H1 (cell line): ENCODE results near the gene HIBADH. TPM values are rescaled to one million over a fixed set of nuclear protein-coding genes. Genes with fewer than 3 reads are reported as not detected.

Source experiments
- CHD2 ChIP-seq: IDR thresholded peaks from 2 replicates; pipeline ENCODE4 v1.6.1; 2012; ENCODE audit warnings: low read length, improper control_type of control experiment
- CHD7 ChIP-seq: fragments of 300-600 bp; sonication (generic); IDR thresholded peaks from 2 replicates; pipeline ENCODE4 v1.7.1; 2012; ENCODE audit warnings: low read length, moderate library complexity, mild to moderate bottlenecking, inconsistent platforms; ENCODE audit not compliant: insufficient replicate concordance
- EGR1 ChIP-seq: IDR thresholded peaks from 2 replicates; pipeline ENCODE4 v1.6.1; 2011; ENCODE audit warnings: low read depth, low read length, borderline replicate concordance
- JUN ChIP-seq: IDR thresholded peaks from 2 replicates; pipeline ENCODE4 v1.6.1; 2011; ENCODE audit warnings: low read depth, mild to moderate bottlenecking, improper control_type of control experiment, low read length
- RAD21 ChIP-seq, 2 experiments: IDR thresholded peaks in 1 of 2; conservative IDR thresholded peaks in 1 of 2; 2 replicates each; pipeline ENCODE4 v1.6.1; 2011; ENCODE audit warnings: low read depth in 2 of 2, low read length in 2 of 2, improper control_type of control experiment in 1 of 2, inconsistent platforms in 1 of 2, mild to moderate bottlenecking in 1 of 2, moderate library complexity in 1 of 2
- SP2 ChIP-seq: IDR thresholded peaks from 2 replicates; pipeline ENCODE4 v1.6.1; 2012; ENCODE audit warnings: mild to moderate bottlenecking, low read length, inconsistent platforms
- SP4 ChIP-seq: IDR thresholded peaks from 2 replicates; pipeline ENCODE4 v1.6.1; 2012; ENCODE audit warnings: low read length, inconsistent platforms
- TBP ChIP-seq: IDR thresholded peaks from 2 replicates; pipeline ENCODE4 v1.6.1; 2011; ENCODE audit warnings: low read depth, low read length, improper control_type of control experiment
- polyA plus RNA-seq, 7 experiments: library from polyadenylated mRNA; depleted of rRNA in 3 of 7; stranded (reverse) in 5 of 7; unstranded in 2 of 7; fragments of >200 nt in 5 of 7; fragments of 200-250 nt in 2 of 7; gene quantifications; 1 replicate in 5 of 7; 2 replicates in 1 of 7; 4 replicates in 1 of 7; pipeline versions ENCODE4 v1.2.1 to v1.2.3, GENCODE V29; 2011 to 2013; ENCODE audit warnings: missing spikeins in 2 of 7, mixed read lengths in 2 of 7
- total RNA-seq: library from RNA; stranded (reverse); fragmentation: NEBNext Ultra II Directional; extraction: Animal tissue kit (Norgen Biotek cat#: 25700); gene quantifications from 2 replicates; pipeline ENCODE4 v1.2.1, GENCODE V29; 2021
- TF ChIP-seq, protein P1 (sequence below): IDR thresholded peaks from 2 replicates; pipeline ENCODE4 v1.6.1; 2012; ENCODE audit warnings: inconsistent platforms
- TF ChIP-seq, protein P2 (sequence below): IDR thresholded peaks from 2 replicates; pipeline ENCODE4 v1.6.1; 2011; ENCODE audit warnings: low read depth, mild to moderate bottlenecking, low read length; ENCODE audit not compliant: insufficient read depth

HIBADH gene
- total and polyA plus RNA-seq, 2 of the 8 experiments (the other 6 are each of a cell fraction or from before 2014, with no cell fraction given), result 30.1 to 39.5 TPM

DNA sequence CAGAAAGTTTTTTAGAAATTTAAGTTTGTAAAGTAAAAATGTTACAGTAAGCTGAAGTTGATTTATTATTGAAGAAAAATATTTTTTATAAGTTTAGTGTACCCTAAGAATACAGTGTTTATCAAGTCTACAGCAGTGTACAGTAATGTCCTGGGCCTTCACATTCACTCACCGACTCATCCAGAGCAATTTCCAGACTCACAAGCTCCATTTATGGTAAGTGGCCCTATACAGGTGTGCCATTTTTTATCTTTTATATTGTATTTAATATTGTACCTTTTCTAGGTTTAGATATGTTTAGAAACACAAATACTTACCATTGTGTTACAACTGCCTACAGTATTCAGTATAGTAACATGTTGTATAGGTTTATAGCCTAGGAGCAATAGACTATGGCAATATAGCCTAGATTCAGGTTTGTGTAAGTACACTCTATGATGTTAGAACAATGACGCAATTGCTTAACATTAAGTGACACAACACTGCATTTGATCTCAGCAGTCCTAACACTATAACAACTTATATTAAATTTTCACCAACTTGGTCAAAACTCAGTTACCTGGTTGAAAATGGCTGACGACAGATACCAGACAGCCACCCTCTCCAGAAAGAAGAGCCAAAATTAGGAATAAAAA is 45.7 kb downstream of the HIBADH start (continued):
- TF ChIP-seq CHD7 (no peak), EGR1 (no peak), RAD21 (IDR thresholded peaks at IDR 0.05 in 1 of 2, conservative IDR thresholded peaks at IDR 0.05 in 1 of 2; ENCODE audit: low read depth in 2 of 2, low read length in 2 of 2) (no peak), CHD2 (no peak), SP2 (no peak), TBP (no peak), JUN (no peak), SP4 (no peak)
- TF ChIP-seq, protein P1, sequence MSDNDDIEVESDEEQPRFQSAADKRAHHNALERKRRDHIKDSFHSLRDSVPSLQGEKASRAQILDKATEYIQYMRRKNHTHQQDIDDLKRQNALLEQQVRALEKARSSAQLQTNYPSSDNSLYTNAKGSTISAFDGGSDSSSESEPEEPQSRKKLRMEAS, result no peak
- TF ChIP-seq, protein P2, sequence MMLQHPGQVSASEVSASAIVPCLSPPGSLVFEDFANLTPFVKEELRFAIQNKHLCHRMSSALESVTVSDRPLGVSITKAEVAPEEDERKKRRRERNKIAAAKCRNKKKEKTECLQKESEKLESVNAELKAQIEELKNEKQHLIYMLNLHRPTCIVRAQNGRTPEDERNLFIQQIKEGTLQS, result no peak
- TF ChIP-seq, all 59 proteins: peak for 0
